Fibroblast of skin of right quadriceps (primary cell): ENCODE results near the gene DTX3.
"Not testable (repeated sequence)": the region's sequence is repeated elsewhere in the genome, so short reads cannot be mapped to it uniquely, and the experiment has no call there.

Experiments
- DNase-seq: peaks from one replicate; pipeline ENCODE4 v3.0.0-alpha.2; 2013

Gene DTX3

GRCh38 chr12:57607958-57608663 lies 3.5 kb downstream of the DTX3 start:
- DNase-seq = no peak

DNA sequence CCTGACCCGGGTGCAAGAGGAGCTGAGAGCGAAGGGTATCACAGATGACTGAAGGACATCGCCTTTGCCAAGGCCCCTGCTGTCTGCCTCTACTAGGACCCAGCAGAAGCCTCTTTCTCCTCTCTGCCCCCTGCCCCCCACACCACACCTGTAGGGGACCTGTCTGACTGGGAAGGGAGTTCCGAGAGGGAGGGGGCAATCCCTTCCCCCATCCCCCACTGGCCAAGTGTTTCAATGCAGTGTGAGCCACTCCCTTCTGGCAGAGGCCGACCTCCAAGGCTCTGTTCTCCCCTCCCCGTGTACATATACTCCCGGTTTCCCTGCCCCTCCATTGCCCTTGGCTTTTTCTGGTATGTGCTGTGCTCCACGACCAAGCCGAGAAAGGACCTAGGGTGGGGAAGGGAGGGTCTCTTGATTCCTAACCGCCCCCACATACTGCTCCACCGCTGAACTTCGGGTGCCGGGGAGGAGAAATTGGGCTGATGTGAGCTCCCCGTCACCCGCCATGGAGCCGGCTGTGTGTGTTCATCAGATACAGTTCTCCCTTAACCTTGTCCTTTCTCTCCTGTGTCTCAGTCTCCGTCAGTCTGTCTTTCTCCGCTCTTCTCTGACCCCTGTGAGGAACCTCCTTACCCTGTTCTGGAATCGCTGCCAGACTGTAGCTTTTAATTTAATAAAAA lies 4.6 kb downstream of the DTX3 start:
- no peak for DNase-seq

- DNase-seq = no peak
Measured at GRCh38 chr12:57609781-57610553, 5.3 kb downstream of the DTX3 start.

DNA sequence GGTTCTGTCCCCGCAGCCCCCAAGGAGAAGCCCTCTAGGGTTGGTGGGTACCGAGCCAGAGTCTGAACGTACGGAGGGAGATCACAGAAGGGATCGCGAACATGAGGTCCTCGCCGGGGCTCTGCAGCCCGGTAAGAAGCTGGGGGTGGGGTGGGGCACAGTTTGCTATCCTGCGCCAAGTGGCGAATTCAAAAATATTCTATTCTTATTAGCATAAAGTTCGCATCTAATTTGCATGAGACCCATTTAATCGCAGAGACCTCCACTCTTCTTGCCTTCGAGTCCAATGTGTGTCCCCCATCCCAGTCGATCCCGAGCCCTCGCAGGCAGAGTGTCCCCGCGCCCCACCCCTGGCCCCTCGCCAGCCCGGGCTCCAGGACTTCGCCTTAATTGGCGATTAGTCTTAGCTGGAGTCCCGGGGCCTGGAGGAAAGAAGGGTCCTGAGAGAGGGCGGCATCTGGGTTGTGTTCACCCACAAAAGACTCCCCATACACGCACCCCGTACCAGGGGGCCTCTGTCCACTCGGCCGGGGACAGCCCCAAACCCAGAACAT lies 6.0 kb downstream of the DTX3 start:
- peak; percentile 21 for DNase-seq

- peak; percentile 71 for DNase-seq
Measured at GRCh38 chr12:57611108-57611826, 6.6 kb downstream of the DTX3 start, which contains the start of gene ARHGEF25. TSS of gene ARHGEF25 (plus strand) at chr12:57611435. CDS start at chr12:57611895, 460 bp downstream.

- DNase-seq = no peak
Measured at GRCh38 chr12:57611827-57612710, 7.4 kb downstream of the DTX3 start.

GRCh38 chr12:57612711-57613426 lies 8.2 kb downstream of the DTX3 start:
- DNase-seq = no peak

- DNase-seq = no peak
Measured at GRCh38 chr12:57613427-57614109, 8.9 kb downstream of the DTX3 start.

GRCh38 chr12:57614178-57614947 lies 9.7 kb downstream of the DTX3 start:
- DNase-seq = no peak

GRCh38 chr12:57614948-57615500 lies 10.4 kb downstream of the DTX3 start:
- DNase-seq = no peak

DNA sequence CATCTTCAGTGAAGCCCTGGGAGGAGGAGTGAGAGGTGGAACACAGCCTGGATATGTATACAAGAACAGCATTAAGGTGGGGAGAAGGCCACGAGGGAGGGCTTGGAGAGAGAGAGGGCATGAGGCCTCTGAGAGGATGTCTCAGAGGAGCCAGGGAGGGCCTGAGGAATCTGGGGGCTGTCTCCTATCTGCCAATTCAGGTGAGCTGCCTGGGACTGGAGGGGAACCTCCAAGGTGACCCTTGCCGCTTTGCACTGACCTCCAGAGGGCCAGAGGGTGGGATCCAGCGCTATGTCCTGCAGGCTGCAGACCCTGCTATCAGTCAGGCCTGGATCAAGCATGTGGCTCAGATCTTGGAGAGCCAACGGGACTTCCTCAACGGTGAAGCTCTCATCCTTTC lies 11.0 kb downstream of the DTX3 start:
- no peak for DNase-seq

GRCh38 chr12:57616383-57617101 lies 11.9 kb downstream of the DTX3 start:
- peak; percentile 76 for DNase-seq

DNA sequence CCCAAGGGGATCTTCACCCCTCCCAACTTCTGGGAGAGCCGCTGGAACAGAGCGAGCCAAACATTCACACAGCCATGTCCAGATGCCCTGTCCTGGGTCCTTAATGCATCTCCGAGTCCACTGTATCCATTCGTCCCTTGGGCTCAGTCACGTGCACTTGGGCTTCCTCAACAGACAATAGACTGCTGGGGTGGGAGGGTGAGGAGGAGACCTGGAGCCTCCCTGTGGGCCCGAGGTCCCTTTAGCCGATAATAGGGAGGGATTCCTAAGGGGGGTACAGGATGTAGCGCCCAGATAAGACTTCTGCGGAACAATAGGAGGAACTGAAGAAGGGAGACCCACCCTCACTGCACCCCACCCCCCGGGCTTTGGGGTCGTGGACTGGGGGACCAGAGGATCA lies 13.3 kb downstream of the DTX3 start:
- DNase-seq = no peak

DNA sequence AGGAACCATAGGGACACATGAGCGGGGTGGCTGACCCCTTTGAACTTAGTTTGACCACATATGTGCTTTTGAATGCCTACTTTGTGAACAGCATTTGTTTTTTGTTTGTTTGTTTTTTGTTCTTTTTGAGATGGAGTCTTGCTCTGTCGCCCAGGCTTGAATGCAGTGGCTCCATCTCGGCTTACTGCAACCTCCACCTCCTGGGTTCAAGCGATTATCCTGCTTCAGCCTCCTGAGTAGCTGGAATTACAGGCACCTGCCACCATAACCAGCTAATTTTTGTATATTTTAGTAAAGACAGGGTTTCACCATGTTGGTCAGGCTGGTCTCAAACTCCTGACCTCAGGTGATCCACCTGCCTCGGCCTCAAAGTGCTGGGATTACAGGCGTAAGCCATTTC lies 13.8 kb downstream of the DTX3 start:
- not testable (repeated sequence) for DNase-seq

GRCh38 chr12:57618966-57619433 lies 14.4 kb downstream of the DTX3 start:
- no peak for DNase-seq

DNA sequence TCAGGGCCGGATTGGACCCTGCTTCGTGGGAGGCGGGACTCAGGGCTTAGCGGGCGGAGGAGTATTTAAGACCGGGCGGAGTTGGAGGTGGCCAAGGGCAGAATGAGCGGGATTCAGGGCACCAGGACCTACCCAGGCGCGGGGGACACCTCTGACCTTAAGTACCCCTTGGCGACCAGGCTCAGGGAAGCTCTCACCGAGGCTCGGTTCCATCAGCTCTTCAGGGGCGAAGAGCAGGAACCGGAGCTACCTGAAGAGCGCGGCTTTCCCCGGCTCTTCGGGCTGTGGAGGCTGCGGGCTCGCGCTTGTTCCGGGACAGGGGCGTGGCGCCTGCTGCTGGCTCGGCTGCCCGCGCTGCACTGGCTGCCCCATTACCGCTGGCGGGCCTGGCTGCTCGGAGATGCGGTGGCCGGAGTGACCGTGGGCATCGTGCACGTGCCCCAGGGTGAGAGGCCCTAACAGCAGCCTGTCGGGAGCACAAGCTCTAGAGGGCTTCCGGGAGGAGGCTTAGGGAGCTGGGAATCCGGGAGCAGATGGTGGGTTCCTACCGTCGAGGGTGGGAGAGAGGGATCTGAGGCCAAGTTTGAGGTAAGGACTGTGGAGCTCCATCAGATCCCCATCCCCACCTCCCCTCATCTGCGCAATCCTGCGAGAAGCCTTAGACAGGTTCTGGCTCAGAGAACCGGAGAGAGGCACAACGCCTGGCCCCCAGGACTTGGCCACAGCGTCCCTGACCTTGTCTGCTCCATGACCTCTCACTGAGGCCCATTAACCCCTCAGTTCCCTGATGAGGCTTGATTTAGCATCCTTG lies 15.0 kb downstream of the DTX3 start:
- no peak for DNase-seq

DNA sequence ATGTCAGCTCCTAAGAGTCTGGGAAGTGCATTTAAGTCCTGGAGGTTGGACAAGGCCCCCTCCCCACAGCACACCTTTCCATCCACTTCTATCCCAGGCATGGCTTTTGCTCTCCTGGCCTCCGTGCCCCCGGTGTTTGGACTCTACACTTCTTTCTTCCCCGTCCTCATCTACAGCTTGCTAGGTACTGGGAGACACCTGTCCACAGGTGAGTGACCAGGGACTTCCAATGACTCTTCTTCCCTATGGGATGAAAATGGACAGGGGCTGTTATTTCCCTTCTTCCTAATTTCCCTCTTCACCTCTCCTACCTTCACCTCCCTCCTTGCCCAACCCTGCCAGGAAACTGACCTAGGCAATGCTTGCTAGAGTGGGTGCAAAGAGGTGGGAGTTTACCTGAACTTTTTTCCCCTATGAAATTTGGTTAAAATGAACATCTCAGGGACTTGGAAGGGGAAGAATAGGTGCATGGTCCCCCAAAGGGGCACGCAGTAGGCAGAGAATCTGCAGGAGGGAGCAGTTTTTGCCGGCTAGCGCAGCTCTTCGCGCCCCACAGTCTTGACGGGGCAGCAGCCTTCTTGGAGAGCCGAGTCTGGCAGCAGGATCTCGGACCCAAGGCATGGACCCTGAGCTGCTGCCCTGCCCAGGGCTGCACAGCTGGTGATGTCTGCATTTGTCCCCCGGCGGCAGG lies 15.8 kb downstream of the DTX3 start:
- DNase-seq = no peak
